ENCODE results near the gene KCMF1. TPM values are rescaled to one million over a fixed set of nuclear protein-coding genes. Genes with fewer than 3 reads are reported as not detected.
A peak's percentile ranks its signal among the peaks of the same experiment; 100 is the strongest.

Gene KCMF1
- total and polyA plus RNA-seq, 2 of the 13 experiments (the other 11 are each of a cell fraction or from before 2014, with no cell fraction given), result 62.1 to 116 TPM

GRCh38 chr2:84946204-84947009, 24.6 kb upstream of the KCMF1 start (continued):
- TF ChIP-seq ETV5 (CRISPR knock-in tag; IDR thresholded peaks at IDR 0.05; ENCODE audit: borderline replicate concordance) (peak; percentile 97; the same call in 1 of the 2 replicates), ZNF180 (CRISPR knock-in tag; IDR thresholded peaks at IDR 0.05; ENCODE audit: borderline replicate concordance, low read depth) (no peak), ZNF136 (CRISPR knock-in tag; IDR thresholded peaks at IDR 0.05; ENCODE audit: low read depth) (no peak; the same call in none of the 2 replicates), MEF2D (CRISPR knock-in tag; IDR thresholded peaks at IDR 0.05) (peak; percentile 88; the same call in 1 of the 2 replicates), HNRNPH1 (optimal IDR thresholded peaks at IDR 0.05; ENCODE audit: low read depth, low read length) (no peak), ZNF280B (CRISPR knock-in tag; IDR thresholded peaks at IDR 0.05; ENCODE audit: borderline replicate concordance) (peak; percentile 63; the same call in 1 of the 2 replicates), ZNF816 (CRISPR knock-in tag; IDR thresholded peaks at IDR 0.05; ENCODE audit: borderline replicate concordance) (peak; percentile 94), ZBTB26 (CRISPR knock-in tag; IDR thresholded peaks at IDR 0.05; ENCODE audit: borderline replicate concordance) (0 out of 2 replicates have a peak, but pooled peaks have one; percentile 37), ZNF619 (CRISPR knock-in tag; IDR thresholded peaks at IDR 0.05) (peak; percentile 69), ZBTB39 (CRISPR knock-in tag; IDR thresholded peaks at IDR 0.05) (peak; percentile 94), STAG1 (CRISPR knock-in tag; IDR thresholded peaks at IDR 0.05) (no peak; the same call in none of the 2 replicates), MLX (CRISPR knock-in tag; IDR thresholded peaks at IDR 0.05) (peak; percentile 84), PCBP2 (optimal IDR thresholded peaks at IDR 0.05; ENCODE audit: low read depth, low read length, poor library complexity, severe bottlenecking) (peak; percentile 94), PLRG1 (conservative IDR thresholded peaks at IDR 0.05) (no peak), SNAPC2 (CRISPR knock-in tag; IDR thresholded peaks at IDR 0.05) (0 out of 2 replicates have a peak, but pooled peaks have one; percentile 49), ZNF292 (CRISPR knock-in tag; IDR thresholded peaks at IDR 0.05; ENCODE audit: borderline replicate concordance, low read depth) (peak; percentile 93), SYNCRIP (IDR thresholded peaks at IDR 0.05; ENCODE audit: insufficient read depth, low read depth, low read length) (no peak), ZNF367 (CRISPR knock-in tag; IDR thresholded peaks at IDR 0.05; ENCODE audit: borderline replicate concordance) (no peak), ZEB1 (IDR thresholded peaks at IDR 0.05; ENCODE audit: insufficient replicate concordance, low read depth) (peak; percentile 79), HOXA3 (CRISPR knock-in tag; IDR thresholded peaks at IDR 0.05) (peak; percentile 88), FOXO1 (CRISPR knock-in tag; IDR thresholded peaks at IDR 0.05) (peak; percentile 59; the same call in 1 of the 2 replicates), IKZF1 (IDR thresholded peaks at IDR 0.05) (no peak)
